Loucy (cell line): ENCODE measurements around the gene AGPAT3.

ENCODE experiments used
- CTCF ChIP-seq: fragments of 200-600 bp; sonication (generic); conservative IDR thresholded peaks from 2 replicates; pipeline ENCODE4 v1.5.1; 2014; ENCODE audit warnings: mild to moderate bottlenecking, antibody characterized with exemption, low read length
- EZH2phosphoT487 ChIP-seq: fragments of 200-600 bp; IDR thresholded peaks from 2 replicates; pipeline ENCODE4 v1.6.1; 2018; ENCODE audit warnings: antibody characterized with exemption, mild to moderate bottlenecking, moderate library complexity, borderline replicate concordance

GRCh38 chr21:43872531-43873197 lies 7.6 kb downstream of the AGPAT3 start:
- no peak for TF ChIP-seq CTCF
- TF ChIP-seq EZH2phosphoT487: no peak
